ENCODE measurements around the gene CFAP20. TPM values are rescaled to one million over a fixed set of nuclear protein-coding genes. Genes with fewer than 3 reads are reported as not detected.
A peak's percentile ranks its signal among the peaks of the same experiment; 100 is the strongest.

Gene CFAP20
- total RNA-seq, 1 donor from 2014 or later, result 73.1 TPM

GRCh38 chr16:58128711-58129096 is 477 bp downstream of the CFAP20 start:
- H3K9me3 Mint-ChIP-seq, result peaks cover 3% of the 10 kb centered on the region
- peaks cover 44% of the 10 kb centered on the region for H3K4me1 Mint-ChIP-seq
- peak overlapping the region; percentile 92 for H3K27ac Mint-ChIP-seq (ENCODE audit: unreplicated experiment)
- no peak for TF ChIP-seq CTCF (conservative IDR thresholded peaks at IDR 0.05)
- peak overlapping the region; percentile 83 for H3K4me3 Mint-ChIP-seq
- no peaks in the 10 kb centered on the region for H3K27me3 Mint-ChIP-seq (ENCODE audit: low read depth)
- peaks cover 5% of the 10 kb centered on the region for H3K36me3 Mint-ChIP-seq (ENCODE audit: low read depth)
- DNase-seq (ENCODE audit: low read depth, low spot score), result no peak

- peaks cover 5% of the 10 kb centered on the region for H3K36me3 Mint-ChIP-seq (ENCODE audit: low read depth)
- H3K9me3 Mint-ChIP-seq, result peaks cover 3% of the 10 kb centered on the region
- TF ChIP-seq CTCF (conservative IDR thresholded peaks at IDR 0.05), result no peak
- H3K4me1 Mint-ChIP-seq, result peaks cover 46% of the 10 kb centered on the region
- peak overlapping the region; percentile 92 for H3K27ac Mint-ChIP-seq (ENCODE audit: unreplicated experiment)
- H3K4me3 Mint-ChIP-seq, result peak overlapping the region; percentile 83
- H3K27me3 Mint-ChIP-seq (ENCODE audit: low read depth), result no peaks in the 10 kb centered on the region
- no peak for DNase-seq (ENCODE audit: low read depth, low spot score)
These were observed 975 bp downstream of the CFAP20 start for GRCh38 chr16:58128181-58128631.

GRCh38 chr16:58127634-58128033 is 1.5 kb downstream of the CFAP20 start:
- peak; percentile 33 for TF ChIP-seq CTCF (conservative IDR thresholded peaks at IDR 0.05)
- peaks cover 3% of the 10 kb centered on the region for H3K9me3 Mint-ChIP-seq
- peaks cover 48% of the 10 kb centered on the region for H3K4me1 Mint-ChIP-seq
- H3K4me3 Mint-ChIP-seq, result peak overlapping the region; percentile 83
- DNase-seq (ENCODE audit: low read depth, low spot score), result no peak
- no peaks in the 10 kb centered on the region for H3K27me3 Mint-ChIP-seq (ENCODE audit: low read depth)
- H3K36me3 Mint-ChIP-seq (ENCODE audit: low read depth), result peaks cover 5% of the 10 kb centered on the region
- H3K27ac Mint-ChIP-seq (ENCODE audit: unreplicated experiment), result no peak overlapping the region

GRCh38 chr16:58127033-58127556 is 2.1 kb downstream of the CFAP20 start:
- peaks cover 3% of the 10 kb centered on the region for H3K9me3 Mint-ChIP-seq
- peak; percentile 48 for TF ChIP-seq CTCF (conservative IDR thresholded peaks at IDR 0.05)
- DNase-seq (ENCODE audit: low read depth, low spot score), result no peak
- peaks cover 51% of the 10 kb centered on the region for H3K4me1 Mint-ChIP-seq
- H3K27ac Mint-ChIP-seq (ENCODE audit: unreplicated experiment), result peak overlapping the region; percentile 65
- peak overlapping the region; percentile 83 for H3K4me3 Mint-ChIP-seq
- H3K36me3 Mint-ChIP-seq (ENCODE audit: low read depth), result peaks cover 5% of the 10 kb centered on the region
- H3K27me3 Mint-ChIP-seq (ENCODE audit: low read depth), result no peaks in the 10 kb centered on the region

GRCh38 chr16:58126451-58126961 is 2.7 kb downstream of the CFAP20 start:
- Mint-ChIP-seq H3K9me3 (peaks cover 3% of the 10 kb centered on the region), H3K27me3 (ENCODE audit: low read depth) (no peaks in the 10 kb centered on the region), H3K36me3 (ENCODE audit: low read depth) (peaks cover 5% of the 10 kb centered on the region), H3K4me1 (peaks cover 57% of the 10 kb centered on the region), H3K4me3 (peak overlapping the region; percentile 83), H3K27ac (ENCODE audit: unreplicated experiment) (no peak overlapping the region)
- no peak for DNase-seq (ENCODE audit: low read depth, low spot score)
- no peak for TF ChIP-seq CTCF (conservative IDR thresholded peaks at IDR 0.05)
